ENCODE measurements around the gene IRF2BPL. TPM values are rescaled to one million over a fixed set of nuclear protein-coding genes. Genes with fewer than 3 reads are reported as not detected.

The IRF2BPL gene
- total RNA-seq, 2 donors from 2014 or later = 26.7 to 52.1 TPM

- Histone ChIP-seq H3K4me1 (peaks cover 11% of the 10 kb centered on the region), H3K4me3 (no peak overlapping the region), H3K36me3 (replicated peaks in 1 of 2; ENCODE audit: insufficient read depth in 1 of 2, low read depth in 2 of 2) (no peaks in the 10 kb centered on the region), H3K9me3 (no peaks in the 10 kb centered on the region), H3K27me3 (no peaks in the 10 kb centered on the region), H3K27ac (no peak overlapping the region)
- TF ChIP-seq POLR2A (IDR thresholded peaks at IDR 0.05) (no peak), CTCF (IDR thresholded peaks at IDR 0.05) (no peak)
- ATAC-seq (no peak), DNase-seq (no peak)
- intact Hi-C loops (cut with DNase I) = loop anchor here (5.0 kb wide), 1 partner anchor 195 kb away; no protein-coding TSS in a partner anchor
- 75 to 81% methylated on average over 3 of the region's 3 CpGs for WGBS, 2 donors
Observed at GRCh38 chr14:77071938-77072388, 43.5 kb upstream of the IRF2BPL start.

GRCh38 chr14:77069551-77069950 lies 41.0 kb upstream of the IRF2BPL start:
- H3K36me3 ChIP-seq (replicated peaks in 1 of 2; ENCODE audit: insufficient read depth in 1 of 2, low read depth in 2 of 2) = no peaks in the 10 kb centered on the region
- WGBS, 2 donors = 67 to 81% methylated on average over 6 to 7 of the region's 7 CpGs
- intact Hi-C loops (cut with DNase I) = loop anchor here (10.0 kb wide), 1 partner anchor 155 kb away; no protein-coding TSS in a partner anchor
- H3K27me3 ChIP-seq = no peaks in the 10 kb centered on the region
- H3K4me3 ChIP-seq = no peak overlapping the region
- peaks cover 20% of the 10 kb centered on the region for H3K4me1 ChIP-seq
- DNase-seq = no peak
- TF ChIP-seq CTCF (IDR thresholded peaks at IDR 0.05) = no peak
- TF ChIP-seq POLR2A (IDR thresholded peaks at IDR 0.05) = no peak
- H3K27ac ChIP-seq = no peak overlapping the region
- no peak for ATAC-seq
- no peaks in the 10 kb centered on the region for H3K9me3 ChIP-seq

- H3K27ac ChIP-seq = no peak overlapping the region
- no peaks in the 10 kb centered on the region for H3K27me3 ChIP-seq
- no peaks in the 10 kb centered on the region for H3K9me3 ChIP-seq
- no peak overlapping the region for H3K4me3 ChIP-seq
- no peak for TF ChIP-seq POLR2A (IDR thresholded peaks at IDR 0.05)
- ATAC-seq (no peak), DNase-seq (no peak)
- no peaks in the 10 kb centered on the region for H3K36me3 ChIP-seq (replicated peaks in 1 of 2; ENCODE audit: insufficient read depth in 1 of 2, low read depth in 2 of 2)
- peaks cover 20% of the 10 kb centered on the region for H3K4me1 ChIP-seq
- WGBS, 2 donors = 34 to 37% methylated on average over 5 of the region's 5 CpGs
- intact Hi-C loops (cut with DNase I) = loop anchor here (10.0 kb wide), 1 partner anchor 154 kb away; no protein-coding TSS in a partner anchor
Observed at GRCh38 chr14:77068517-77069200, 40.2 kb upstream of the IRF2BPL start.

- no peak for TF ChIP-seq POLR2A (IDR thresholded peaks at IDR 0.05)
- peak; percentile 75 to 94 (median 92) for TF ChIP-seq CTCF (IDR thresholded peaks at IDR 0.05)
- DNase-seq = peak; percentile 78 to 86 (median 82)
- WGBS, 2 donors = 42 to 45% methylated on average over 11 of the region's 11 CpGs
- Histone ChIP-seq H3K9me3 (no peaks in the 10 kb centered on the region), H3K27me3 (no peaks in the 10 kb centered on the region), H3K4me1 (peaks cover 20% of the 10 kb centered on the region), H3K36me3 (replicated peaks in 1 of 2; ENCODE audit: insufficient read depth in 1 of 2, low read depth in 2 of 2) (no peaks in the 10 kb centered on the region), H3K27ac (no peak overlapping the region), H3K4me3 (no peak overlapping the region)
- ATAC-seq = peak; percentile 86
- intact Hi-C loops (cut with DNase I) = loop anchor here (10.0 kb wide), 1 partner anchor 153 kb away; no protein-coding TSS in a partner anchor
Observed at GRCh38 chr14:77067632-77068516, 39.4 kb upstream of the IRF2BPL start.

GRCh38 chr14:77066578-77067172 lies 38.2 kb upstream of the IRF2BPL start:
- 43 to 57% methylated on average over 9 to 10 of the region's 10 CpGs for WGBS, 2 donors
- no peak for ATAC-seq
- no peaks in the 10 kb centered on the region for H3K36me3 ChIP-seq (replicated peaks in 1 of 2; ENCODE audit: insufficient read depth in 1 of 2, low read depth in 2 of 2)
- DNase-seq = no peak
- H3K4me3 ChIP-seq = no peak overlapping the region
- no peaks in the 10 kb centered on the region for H3K27me3 ChIP-seq
- intact Hi-C loops (cut with DNase I) = loop anchor here (10.0 kb wide), 1 partner anchor 152 kb away; no protein-coding TSS in a partner anchor
- H3K27ac ChIP-seq = peak overlapping the region in 1 of 4 donors; percentile 26
- H3K4me1 ChIP-seq = peaks cover 20% of the 10 kb centered on the region
- no peaks in the 10 kb centered on the region for H3K9me3 ChIP-seq
- no peak for TF ChIP-seq CTCF (IDR thresholded peaks at IDR 0.05)
- TF ChIP-seq POLR2A (IDR thresholded peaks at IDR 0.05) = no peak

Measured in body of pancreas (tissue), 4 donors.